Measurements from ENCODE around the gene PTGER3. TPM values are rescaled to one million over a fixed set of nuclear protein-coding genes. Genes with fewer than 3 reads are reported as not detected.

PTGER3 gene
- total RNA-seq, 1 experiment from 2014 or later: not detected

- H3K27me3 Mint-ChIP-seq (ENCODE audit: insufficient read depth, unreplicated experiment): peaks cover 76% of the 10 kb centered on the region
- BruUV-seq (replicated peaks): no TSS peak
- no peaks in the 10 kb centered on the region for H3K9me3 Mint-ChIP-seq (ENCODE audit: unreplicated experiment)
- no peak overlapping the region for H3K27ac Mint-ChIP-seq (ENCODE audit: low read depth, unreplicated experiment)
- CTCF ChIA-PET: no interaction called here
- POLR2A ChIA-PET: no interaction called here
- TF ChIP-seq CTCF (IDR thresholded peaks at IDR 0.05; ENCODE audit: unreplicated experiment): no peak
- intact Hi-C loops (cut with micrococcal nuclease): no loop called here
- no peaks in the 10 kb centered on the region for H3K4me1 Mint-ChIP-seq (ENCODE audit: insufficient read depth, unreplicated experiment)
- H3K36me3 Mint-ChIP-seq (ENCODE audit: insufficient read depth, unreplicated experiment): no peaks in the 10 kb centered on the region
- DNase-seq (ENCODE audit: unreplicated experiment): no peak
- H3K4me3 Mint-ChIP-seq (ENCODE audit: unreplicated experiment): no peak overlapping the region
Observed at GRCh38 chr1:71044833-71045232, 2.8 kb downstream of the PTGER3 start.

GRCh38 chr1:71043065-71043464 is 4.6 kb downstream of the PTGER3 start:
- Mint-ChIP-seq H3K27ac (ENCODE audit: low read depth, unreplicated experiment) (no peak overlapping the region), H3K36me3 (ENCODE audit: insufficient read depth, unreplicated experiment) (no peaks in the 10 kb centered on the region), H3K27me3 (ENCODE audit: insufficient read depth, unreplicated experiment) (peaks cover 74% of the 10 kb centered on the region), H3K4me3 (ENCODE audit: unreplicated experiment) (no peak overlapping the region), H3K4me1 (ENCODE audit: insufficient read depth, unreplicated experiment) (no peaks in the 10 kb centered on the region), H3K9me3 (ENCODE audit: unreplicated experiment) (no peaks in the 10 kb centered on the region)
- TF ChIP-seq CTCF (IDR thresholded peaks at IDR 0.05; ENCODE audit: unreplicated experiment): no peak
- BruUV-seq (replicated peaks): no TSS peak
- CTCF ChIA-PET: interaction anchor here (1.0 to 1.5 kb wide), 2 partner anchors 514 to 515 kb away, joined by 4 to 6 read pairs; no protein-coding TSS in a partner anchor
- intact Hi-C loops (cut with micrococcal nuclease): no loop called here
- no peak for DNase-seq (ENCODE audit: unreplicated experiment)
- POLR2A ChIA-PET: no interaction called here

GRCh38 chr1:71041806-71042205 is 5.8 kb downstream of the PTGER3 start:
- TF ChIP-seq CTCF (IDR thresholded peaks at IDR 0.05; ENCODE audit: unreplicated experiment): no peak
- Mint-ChIP-seq H3K27me3 (ENCODE audit: insufficient read depth, unreplicated experiment) (peaks cover 66% of the 10 kb centered on the region), H3K36me3 (ENCODE audit: insufficient read depth, unreplicated experiment) (no peaks in the 10 kb centered on the region), H3K4me3 (ENCODE audit: unreplicated experiment) (no peak overlapping the region), H3K4me1 (ENCODE audit: insufficient read depth, unreplicated experiment) (no peaks in the 10 kb centered on the region), H3K27ac (ENCODE audit: low read depth, unreplicated experiment) (no peak overlapping the region), H3K9me3 (ENCODE audit: unreplicated experiment) (no peaks in the 10 kb centered on the region)
- no peak for DNase-seq (ENCODE audit: unreplicated experiment)
- POLR2A ChIA-PET: no interaction called here
- no TSS peak for BruUV-seq (replicated peaks)
- intact Hi-C loops (cut with micrococcal nuclease): no loop called here
- CTCF ChIA-PET: no interaction called here

- H3K27ac Mint-ChIP-seq (ENCODE audit: low read depth, unreplicated experiment): no peak overlapping the region
- CTCF ChIA-PET: interaction anchor here (0.7 to 2.0 kb wide), 4 partner anchors 10 to 1968 kb away, joined by 3 to 8 read pairs (median 4); no protein-coding TSS in a partner anchor
- POLR2A ChIA-PET: no interaction called here
- no peak overlapping the region for H3K4me3 Mint-ChIP-seq (ENCODE audit: unreplicated experiment)
- intact Hi-C loops (cut with micrococcal nuclease): no loop called here
- no peaks in the 10 kb centered on the region for H3K4me1 Mint-ChIP-seq (ENCODE audit: insufficient read depth, unreplicated experiment)
- no TSS peak for BruUV-seq (replicated peaks)
- DNase-seq (ENCODE audit: unreplicated experiment): no peak
- H3K36me3 Mint-ChIP-seq (ENCODE audit: insufficient read depth, unreplicated experiment): no peaks in the 10 kb centered on the region
- peaks cover 61% of the 10 kb centered on the region for H3K27me3 Mint-ChIP-seq (ENCODE audit: insufficient read depth, unreplicated experiment)
- H3K9me3 Mint-ChIP-seq (ENCODE audit: unreplicated experiment): no peaks in the 10 kb centered on the region
- no peak for TF ChIP-seq CTCF (IDR thresholded peaks at IDR 0.05; ENCODE audit: unreplicated experiment)
Observed at GRCh38 chr1:71039661-71040262, 7.9 kb downstream of the PTGER3 start.

All from MCF 10A (cell line).